ENCODE data around the gene GFER. TPM values are rescaled to one million over a fixed set of nuclear protein-coding genes. Genes with fewer than 3 reads are reported as not detected.
A peak's percentile ranks its signal among the peaks of the same experiment; 100 is the strongest.

The GFER gene
- total and polyA plus RNA-seq, 4 experiments from 2014 or later = 19.6 to 35.7 (median 27.4) TPM

GRCh38 chr16:2027024-2028010 is 43.3 kb downstream of the GFER start:
- H3K27me3 ChIP-seq (ENCODE audit: insufficient read depth, low read length) = no peaks in the 10 kb centered on the region
- peaks cover 29% of the 10 kb centered on the region for H3K4me1 ChIP-seq (ENCODE audit: insufficient read depth, low read length)
- Mint-ChIP-seq H3K27ac (peak overlapping the region in 3 of 7 donors; percentile 13 to 68 (median 53)), H3K27me3 (peaks cover 2 to 8% of the 10 kb centered on the region in 2 donors), H3K4me3 (peak overlapping the region; percentile 76 to 86 (median 78)), H3K36me3 (no peaks in the 10 kb centered on the region), H3K4me1 (peaks cover 9 to 26% (median 16%) of the 10 kb centered on the region in 4 donors), H3K9me3 (no peaks in the 10 kb centered on the region)
- peak in 2 of 5 donors; percentile 21 to 39 for DNase-seq
- peak overlapping the region in 1 of 2 donors; percentile 23 for H3K4me3 ChIP-seq (ENCODE audit: low read length in 2 of 2)
- no peaks in the 10 kb centered on the region for H3K9me3 ChIP-seq (ENCODE audit: control insufficient read depth in 1 of 2, low read length in 2 of 2)
- ChIA-PET CTCF (ENCODE audit: partially characterized antibody) (interaction anchor here (0.5 to 1.4 kb wide), 2 partner anchors 111 to 113 kb away, joined by 4 to 9 read pairs; no protein-coding TSS in a partner anchor), POLR2A (ENCODE audit: partially characterized antibody) (interaction anchor here (1.0 to 2.0 kb wide), 6 partner anchors 19 to 197 kb away, joined by 3 to 13 read pairs (median 6); partner anchors contain the start of genes NTHL1, TRAF7 and TSC2)
- no peak overlapping the region for H3K27ac ChIP-seq (ENCODE audit: low read depth, low read length)
- no peaks in the 10 kb centered on the region for H3K36me3 ChIP-seq (ENCODE audit: insufficient read depth, low read length)
- intact Hi-C loops (cut with micrococcal nuclease) = no loop called here

DNA sequence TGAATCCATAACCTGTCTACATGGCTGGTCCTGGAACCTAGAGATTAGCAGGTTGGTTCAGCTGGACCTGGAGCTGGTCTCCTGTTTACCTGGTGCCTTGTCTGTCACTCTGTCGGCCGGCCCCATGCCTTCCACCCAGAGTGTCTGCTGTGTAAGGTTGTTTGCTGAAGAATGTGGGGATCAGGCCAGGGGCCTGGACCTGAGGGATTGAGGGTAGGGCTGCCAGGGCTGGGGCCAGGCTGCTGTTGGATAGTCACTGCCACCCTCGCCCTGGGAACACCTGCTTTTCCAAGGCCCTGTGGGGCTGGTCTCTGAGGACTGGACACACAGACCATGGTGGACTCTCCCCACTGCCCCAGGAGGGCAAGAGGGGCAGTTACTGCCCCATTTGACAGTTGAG is 44.2 kb downstream of the GFER start:
- H3K27ac ChIP-seq (ENCODE audit: low read depth, low read length) = no peak overlapping the region
- H3K27me3 ChIP-seq (ENCODE audit: insufficient read depth, low read length) = no peaks in the 10 kb centered on the region
- no peaks in the 10 kb centered on the region for H3K9me3 ChIP-seq (ENCODE audit: control insufficient read depth in 1 of 2, low read length in 2 of 2)
- H3K36me3 Mint-ChIP-seq = no peaks in the 10 kb centered on the region
- no peak overlapping the region for H3K4me3 ChIP-seq (ENCODE audit: low read length in 2 of 2)
- H3K27ac Mint-ChIP-seq = no peak overlapping the region
- peaks cover 24% of the 10 kb centered on the region for H3K4me1 ChIP-seq (ENCODE audit: insufficient read depth, low read length)
- POLR2A ChIA-PET (ENCODE audit: partially characterized antibody) = interaction anchor here (1.1 to 2.0 kb wide), 3 partner anchors 19 to 126 kb away, joined by 5 to 13 read pairs (median 8); partner anchors contain the start of genes NTHL1, TRAF7 and TSC2
- CTCF ChIA-PET (ENCODE audit: partially characterized antibody) = interaction anchor here (1.4 kb wide), 1 partner anchor 112 kb away, joined by 9 read pairs; no protein-coding TSS in a partner anchor
- no peaks in the 10 kb centered on the region for H3K9me3 Mint-ChIP-seq
- no peaks in the 10 kb centered on the region for H3K36me3 ChIP-seq (ENCODE audit: insufficient read depth, low read length)
- intact Hi-C loops (cut with micrococcal nuclease) = no loop called here
- DNase-seq = no peak
- peaks cover 5 to 18% (median 11%) of the 10 kb centered on the region in 4 donors for H3K4me1 Mint-ChIP-seq
- peak overlapping the region in 7 of 8 donors; percentile 34 to 84 (median 77) for H3K4me3 Mint-ChIP-seq
- H3K27me3 Mint-ChIP-seq = peaks cover 0 to 2% of the 10 kb centered on the region in 2 donors

- Mint-ChIP-seq H3K4me3 (no peak overlapping the region), H3K9me3 (no peaks in the 10 kb centered on the region), H3K4me1 (peaks cover 4 to 15% (median 8%) of the 10 kb centered on the region in 4 donors), H3K36me3 (no peaks in the 10 kb centered on the region), H3K27me3 (no peaks in the 10 kb centered on the region), H3K27ac (no peak overlapping the region)
- H3K27ac ChIP-seq (ENCODE audit: low read depth, low read length) = no peak overlapping the region
- H3K4me3 ChIP-seq (ENCODE audit: low read length in 2 of 2) = no peak overlapping the region
- CTCF ChIA-PET (ENCODE audit: partially characterized antibody) = interaction anchor here (1.4 kb wide), 1 partner anchor 112 kb away, joined by 9 read pairs; no protein-coding TSS in a partner anchor
- intact Hi-C loops (cut with micrococcal nuclease) = no loop called here
- H3K9me3 ChIP-seq (ENCODE audit: control insufficient read depth in 1 of 2, low read length in 2 of 2) = no peaks in the 10 kb centered on the region
- H3K27me3 ChIP-seq (ENCODE audit: insufficient read depth, low read length) = no peaks in the 10 kb centered on the region
- peaks cover 18% of the 10 kb centered on the region for H3K4me1 ChIP-seq (ENCODE audit: insufficient read depth, low read length)
- DNase-seq = no peak
- H3K36me3 ChIP-seq (ENCODE audit: insufficient read depth, low read length) = no peaks in the 10 kb centered on the region
- POLR2A ChIA-PET (ENCODE audit: partially characterized antibody) = no interaction called here
Observed at GRCh38 chr16:2028620-2029220, 44.7 kb downstream of the GFER start.

DNA sequence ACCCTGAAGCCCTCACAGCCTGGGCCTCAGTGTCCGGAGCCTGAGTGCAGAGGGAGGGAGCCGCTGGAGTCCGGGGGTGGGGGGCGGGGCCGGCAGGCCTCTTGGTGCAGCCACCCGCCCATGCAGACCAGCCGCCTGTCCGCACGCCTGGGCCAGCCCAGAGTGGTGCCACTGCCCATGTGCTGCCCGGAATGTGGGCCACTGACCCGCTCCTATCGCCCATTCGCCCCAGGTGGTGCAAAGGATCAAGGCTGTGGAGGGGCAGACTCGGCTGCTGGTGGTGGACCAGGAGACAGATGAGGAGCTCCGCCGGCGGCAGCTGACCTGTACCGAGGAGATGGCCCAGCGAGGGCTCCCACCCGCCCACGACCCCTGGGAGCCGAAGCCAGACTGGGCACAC is 45.4 kb downstream of the GFER start:
- H3K9me3 ChIP-seq (ENCODE audit: control insufficient read depth in 1 of 2, low read length in 2 of 2) = no peaks in the 10 kb centered on the region
- Mint-ChIP-seq H3K27me3 (no peaks in the 10 kb centered on the region), H3K9me3 (no peaks in the 10 kb centered on the region), H3K4me1 (peaks cover 3 to 11% (median 7%) of the 10 kb centered on the region in 4 donors), H3K36me3 (no peaks in the 10 kb centered on the region), H3K4me3 (no peak overlapping the region), H3K27ac (no peak overlapping the region)
- DNase-seq = no peak
- ChIA-PET CTCF (ENCODE audit: partially characterized antibody) (no interaction called here), POLR2A (ENCODE audit: partially characterized antibody) (interaction anchor here (1.6 kb wide), 1 partner anchor 126 kb away, joined by 4 read pairs; the partner anchor contains the start of gene TRAF7)
- no peaks in the 10 kb centered on the region for H3K27me3 ChIP-seq (ENCODE audit: insufficient read depth, low read length)
- no peak overlapping the region for H3K4me3 ChIP-seq (ENCODE audit: low read length in 2 of 2)
- no peak overlapping the region for H3K27ac ChIP-seq (ENCODE audit: low read depth, low read length)
- H3K4me1 ChIP-seq (ENCODE audit: insufficient read depth, low read length) = peaks cover 15% of the 10 kb centered on the region
- H3K36me3 ChIP-seq (ENCODE audit: insufficient read depth, low read length) = no peaks in the 10 kb centered on the region
- intact Hi-C loops (cut with micrococcal nuclease) = no loop called here

- no peaks in the 10 kb centered on the region for H3K9me3 ChIP-seq (ENCODE audit: control insufficient read depth in 1 of 2, low read length in 2 of 2)
- H3K4me1 ChIP-seq (ENCODE audit: insufficient read depth, low read length) = peaks cover 15% of the 10 kb centered on the region
- ChIA-PET CTCF (ENCODE audit: partially characterized antibody) (interaction anchor here (0.7 kb wide), 1 partner anchor 75 kb away, joined by 3 read pairs; no protein-coding TSS in a partner anchor), POLR2A (ENCODE audit: partially characterized antibody) (interaction anchor here (0.6 to 1.6 kb wide), 2 partner anchors 125 to 274 kb away, joined by 4 read pairs; partner anchors contain the start of gene TRAF7)
- Mint-ChIP-seq H3K4me1 (peaks cover 3 to 11% (median 7%) of the 10 kb centered on the region in 4 donors), H3K36me3 (no peaks in the 10 kb centered on the region), H3K27me3 (no peaks in the 10 kb centered on the region), H3K27ac (no peak overlapping the region), H3K9me3 (no peaks in the 10 kb centered on the region), H3K4me3 (no peak overlapping the region)
- no peaks in the 10 kb centered on the region for H3K27me3 ChIP-seq (ENCODE audit: insufficient read depth, low read length)
- no peak overlapping the region for H3K4me3 ChIP-seq (ENCODE audit: low read length in 2 of 2)
- intact Hi-C loops (cut with micrococcal nuclease) = no loop called here
- no peaks in the 10 kb centered on the region for H3K36me3 ChIP-seq (ENCODE audit: insufficient read depth, low read length)
- no peak for DNase-seq
- no peak overlapping the region for H3K27ac ChIP-seq (ENCODE audit: low read depth, low read length)
Observed at GRCh38 chr16:2030036-2030435, 46.0 kb downstream of the GFER start.

DNA sequence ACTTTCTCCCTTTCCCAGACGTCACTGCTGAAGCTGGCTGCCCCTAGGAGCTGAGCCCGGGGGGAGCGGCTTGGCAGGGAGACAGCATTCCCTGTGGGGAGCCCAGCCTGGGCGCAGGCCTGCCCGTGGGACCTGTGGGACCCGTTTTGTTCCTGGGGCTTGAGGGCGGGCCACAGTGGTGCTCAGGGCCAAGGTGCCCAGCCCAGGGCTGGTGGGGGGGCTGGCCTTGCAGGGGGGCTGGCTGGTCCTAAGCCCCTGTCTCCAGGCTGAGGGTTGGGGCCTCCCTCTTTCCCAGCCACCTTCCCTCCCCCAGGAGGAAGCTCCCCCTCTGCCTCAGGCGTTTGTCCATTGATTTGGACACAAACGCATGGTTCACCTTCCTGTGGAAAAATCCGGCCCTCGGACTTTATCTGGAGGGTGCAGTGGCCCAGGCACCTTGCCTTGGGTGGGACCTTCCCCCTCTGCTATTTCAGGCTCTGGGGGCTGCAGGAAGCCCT is 47.1 kb downstream of the GFER start:
- H3K36me3 ChIP-seq (ENCODE audit: insufficient read depth, low read length) = no peaks in the 10 kb centered on the region
- no peak for DNase-seq
- intact Hi-C loops (cut with micrococcal nuclease) = no loop called here
- no peaks in the 10 kb centered on the region for H3K9me3 ChIP-seq (ENCODE audit: control insufficient read depth in 1 of 2, low read length in 2 of 2)
- H3K4me1 ChIP-seq (ENCODE audit: insufficient read depth, low read length) = peaks cover 10% of the 10 kb centered on the region
- Mint-ChIP-seq H3K9me3 (no peaks in the 10 kb centered on the region), H3K27me3 (no peaks in the 10 kb centered on the region), H3K4me1 (peaks cover 3 to 6% (median 5%) of the 10 kb centered on the region in 4 donors), H3K27ac (no peak overlapping the region), H3K36me3 (no peaks in the 10 kb centered on the region), H3K4me3 (no peak overlapping the region)
- ChIA-PET POLR2A (ENCODE audit: partially characterized antibody) (no interaction called here), CTCF (ENCODE audit: partially characterized antibody) (interaction anchor here (1.8 kb wide), 1 partner anchor 110 kb away, joined by 10 read pairs; no protein-coding TSS in a partner anchor)
- H3K27ac ChIP-seq (ENCODE audit: low read depth, low read length) = no peak overlapping the region
- no peaks in the 10 kb centered on the region for H3K27me3 ChIP-seq (ENCODE audit: insufficient read depth, low read length)
- no peak overlapping the region for H3K4me3 ChIP-seq (ENCODE audit: low read length in 2 of 2)
